SK-N-SH (cell line): Measurements from ENCODE around the gene PLCL2. TPM values are rescaled to one million over a fixed set of nuclear protein-coding genes. Genes with fewer than 3 reads are reported as not detected.

ENCODE experiments used
- CTCF ChIA-PET: fragments of 300-600, 350-600 bp; formaldehyde crosslinking; extraction: SDS; loops from one replicate; lab custom pipeline; 2021; lab: Yijun Ruan, JAX
- POLR2A ChIA-PET: fragments of 350-600 bp; sonication (Branson Sonifier 250); formaldehyde crosslinking; extraction: SDS; loops from one replicate; lab custom pipeline; 2020; ENCODE audit warnings: antibody characterized with exemption, inconsistent platforms; lab: Yijun Ruan, JAX
- DNase-seq: peaks from one replicate; pipeline ENCODE4 v3.0.0; 2012
- H2AFZ ChIP-seq: fragments of 200-600 bp; sonication (generic); 2 replicates; pipeline ENCODE4 v1.8.1; 2016; ENCODE audit warnings: antibody characterized with exemption, mild to moderate bottlenecking, low read depth
- H3F3A ChIP-seq: fragments of 200-600 bp; sonication (generic); replicated peaks from 2 replicates; pipeline ENCODE3; 2016; ENCODE audit warnings: antibody characterized with exemption, mild to moderate bottlenecking; ENCODE audit not compliant: insufficient read depth
- H3K27ac ChIP-seq, 2 experiments: fragments of 200-500 bp in 1 of 2; fragments of 200-600 bp in 1 of 2; sonication (Bioruptor generic) in 1 of 2; sonication (generic), shearing (Covaris generic) in 1 of 2; 2 replicates each; pipeline versions ENCODE4 v1.5.1 to v1.6.1; 2014 to 2016; ENCODE audit warnings: low read depth in 2 of 2, inconsistent platforms in 1 of 2, low read length in 1 of 2, mild to moderate bottlenecking in 1 of 2, mixed read lengths in 1 of 2
- H3K27me3 ChIP-seq: fragments of 200-600 bp; sonication (generic), shearing (Covaris generic); 2 replicates; pipeline ENCODE4 v1.6.1; 2016; ENCODE audit warnings: mixed run types; ENCODE audit not compliant: insufficient read depth
- H3K36me3 ChIP-seq, 2 experiments: fragments of 200-500 bp in 1 of 2; fragments of 200-600 bp in 1 of 2; sonication (Bioruptor generic) in 1 of 2; sonication (generic) in 1 of 2; replicated peaks in 1 of 2; 2 replicates each; pipeline versions ENCODE3 to v1.5.1; 2014 to 2016; ENCODE audit warnings: low read length in 1 of 2, mild to moderate bottlenecking in 1 of 2; ENCODE audit not compliant: insufficient read depth in 2 of 2, control insufficient read depth in 1 of 2
- H3K4me1 ChIP-seq, 2 experiments: fragments of 200-500 bp in 1 of 2; fragments of 200-600 bp in 1 of 2; sonication (Bioruptor generic) in 1 of 2; sonication (generic), shearing (Covaris generic) in 1 of 2; 2 replicates each; pipeline versions ENCODE4 v1.5.1 to v1.6.1; 2014 to 2016; ENCODE audit warnings: low read depth in 1 of 2, low read length in 1 of 2, mixed run types in 1 of 2; ENCODE audit not compliant: insufficient read depth in 2 of 2, control insufficient read depth in 1 of 2
- H3K4me2 ChIP-seq: fragments of 200-600 bp; sonication (generic), shearing (Covaris generic); 2 replicates; pipeline ENCODE4 v1.6.1; 2017; ENCODE audit warnings: mixed run types
- H3K4me3 ChIP-seq, 2 experiments: fragments of 200-500 bp in 1 of 2; fragments of 200-600 bp in 1 of 2; sonication (Bioruptor generic) in 1 of 2; sonication (generic), shearing (Covaris generic) in 1 of 2; 2 replicates each; pipeline versions ENCODE4 v1.5.1 to v1.8.1; 2014 to 2016; ENCODE audit warnings: low read depth in 2 of 2, inconsistent platforms in 1 of 2, low read length in 1 of 2, mild to moderate bottlenecking in 1 of 2, mixed read lengths in 1 of 2, moderate library complexity in 1 of 2
- H3K79me2 ChIP-seq: fragments of 200-600 bp; sonication (generic); 2 replicates; pipeline ENCODE4 v1.8.1; 2017; ENCODE audit warnings: mild to moderate bottlenecking; ENCODE audit not compliant: insufficient read depth
- H3K9ac ChIP-seq: fragments of 200-600 bp; sonication (generic); 2 replicates; pipeline ENCODE4 v1.6.1; 2017; ENCODE audit warnings: mixed run types
- H3K9me2 ChIP-seq: fragments of 200-600 bp; sonication (generic); 2 replicates; pipeline ENCODE4 v1.6.1; 2017; ENCODE audit warnings: mixed run types
- H3K9me3 ChIP-seq: fragments of 200-600 bp; sonication (generic); 2 replicates; pipeline ENCODE4 v1.6.1; 2017; ENCODE audit warnings: mixed run types, mild to moderate bottlenecking, moderate library complexity
- H4K20me1 ChIP-seq: fragments of 200-600 bp; sonication (generic); 2 replicates; pipeline ENCODE4 v1.6.1; 2017; ENCODE audit warnings: mild to moderate bottlenecking, mixed run types; ENCODE audit not compliant: insufficient read depth
- EZH2phosphoT487 ChIP-seq: fragments of 200-600 bp; sonication (generic); IDR thresholded peaks from 2 replicates; pipeline ENCODE4 v1.6.1; 2017; ENCODE audit warnings: low read depth, mixed run types, mild to moderate bottlenecking, antibody characterized with exemption, moderate library complexity, borderline replicate concordance
- FOSL2 ChIP-seq: IDR thresholded peaks from 2 replicates; pipeline ENCODE4 v1.4.0; 2012; ENCODE audit warnings: low read depth, mild to moderate bottlenecking, moderate library complexity, borderline replicate concordance
- FOXJ3 ChIP-seq: sonication (generic); formaldehyde crosslinking; IDR thresholded peaks from 2 replicates; pipeline ENCODE4 v1.5.1; 2020; ENCODE audit warnings: mild to moderate bottlenecking, missing genetic modification reagents
- GABPA ChIP-seq: IDR thresholded peaks from 2 replicates; pipeline ENCODE4 v1.4.0; 2012; ENCODE audit warnings: low read depth, mild to moderate bottlenecking
- GATA2 ChIP-seq: sonication (generic); formaldehyde crosslinking; IDR thresholded peaks from 2 replicates; pipeline ENCODE4 v1.5.0; 2020; ENCODE audit warnings: mild to moderate bottlenecking, missing genetic modification reagents
- NFIC ChIP-seq: IDR thresholded peaks from 2 replicates; pipeline ENCODE4 v1.4.0; 2012; ENCODE audit warnings: borderline replicate concordance
- NRF1 ChIP-seq: IDR thresholded peaks from 2 replicates; pipeline ENCODE4 v1.6.1; 2012; ENCODE audit warnings: low read depth, mild to moderate bottlenecking, low read length
- RAD21 ChIP-seq: IDR thresholded peaks from 2 replicates; pipeline ENCODE4 v1.6.1; 2012; ENCODE audit warnings: mild to moderate bottlenecking, low read length
- RCOR1 ChIP-seq: fragments of 150-350 bp; IDR thresholded peaks from 2 replicates; pipeline ENCODE4 v1.6.1; 2017; ENCODE audit warnings: antibody characterized with exemption, low read length
- RFX5 ChIP-seq: IDR thresholded peaks from 2 replicates; pipeline ENCODE4 v1.6.1; 2012; ENCODE audit warnings: mild to moderate bottlenecking, improper control_type of control experiment, low read length
- RXRA ChIP-seq: IDR thresholded peaks from 2 replicates; pipeline ENCODE4 v1.4.0; 2012; ENCODE audit warnings: low read depth, mild to moderate bottlenecking, borderline replicate concordance
- SIN3A ChIP-seq: IDR thresholded peaks from 2 replicates; pipeline ENCODE4 v1.6.1; 2012; ENCODE audit warnings: low read depth, mild to moderate bottlenecking, low read length, moderate library complexity, borderline replicate concordance
- TCF12 ChIP-seq: IDR thresholded peaks from 2 replicates; pipeline ENCODE4 v1.4.0; 2012
- TEAD4 ChIP-seq: IDR thresholded peaks from 2 replicates; pipeline ENCODE4 v1.4.0; 2012; ENCODE audit warnings: mild to moderate bottlenecking, borderline replicate concordance; ENCODE audit not compliant: insufficient read depth
- WGBS: methylation state at CpG from one replicate; pipeline ENCODE4 v1.1.6; 2017; ENCODE audit warnings: low lambda C conversion rate; 5-methylcytosine and 5-hydroxymethylcytosine counted together
- polyA plus RNA-seq, 3 experiments: library from polyadenylated mRNA; depleted of rRNA; stranded (reverse); fragments of >200 nt; gene quantifications; 2 replicates each; pipeline ENCODE4 v1.2.3, GENCODE V29; 2012
- TF ChIP-seq, protein P1 (sequence below): IDR thresholded peaks from 2 replicates; pipeline ENCODE4; 2012
- TF ChIP-seq, protein P2 (sequence below): IDR thresholded peaks from 2 replicates; pipeline ENCODE4 v1.4.0; 2012; ENCODE audit warnings: low read depth
- TF ChIP-seq, protein P3 (sequence below): fragments of 150-350 bp; IDR thresholded peaks from 2 replicates; pipeline ENCODE4 v1.6.1; 2017; ENCODE audit warnings: antibody characterized with exemption, low read length, low read depth, borderline replicate concordance
- TF ChIP-seq, protein P4 (sequence below): IDR thresholded peaks from 2 replicates; pipeline ENCODE4 v1.4.0; 2012; ENCODE audit warnings: low read depth, borderline replicate concordance
- TF ChIP-seq, protein P5 (sequence below): IDR thresholded peaks from 2 replicates; pipeline ENCODE4 v1.6.1; 2012; ENCODE audit warnings: mild to moderate bottlenecking, low read depth, low read length, moderate library complexity
- TF ChIP-seq, protein P6 (sequence below): fragments of 200-600 bp; sonication (generic); IDR thresholded peaks from 2 replicates; pipeline ENCODE4 v1.6.1; 2017; ENCODE audit warnings: antibody characterized with exemption, mild to moderate bottlenecking, moderate library complexity

The PLCL2 gene
- polyA plus RNA-seq, 1 of the 3 experiments (the other 2 are of a cell fraction) = 0.85 TPM

DNA sequence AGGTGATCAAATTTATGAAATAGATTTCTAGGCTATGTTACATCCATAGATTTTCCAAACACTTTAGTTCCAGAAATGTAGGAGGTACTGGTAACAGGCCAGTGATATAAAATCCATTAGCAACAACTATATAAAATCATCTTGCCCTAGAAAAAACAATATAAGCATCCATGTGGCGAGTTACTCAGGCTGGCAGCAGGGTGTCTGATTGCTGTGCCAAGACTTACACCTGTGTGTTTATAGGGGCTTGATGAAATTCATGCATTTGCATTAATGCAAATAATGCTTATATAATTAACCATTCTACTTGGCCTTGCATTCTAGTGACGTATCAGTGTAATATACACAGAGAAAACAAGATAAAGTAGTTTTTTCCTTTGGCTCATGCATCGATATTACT is 153.4 kb downstream of the PLCL2 start:
- no peaks in the 10 kb centered on the region for H3K79me2 ChIP-seq
- no peak overlapping the region for H2AFZ ChIP-seq
- WGBS = 97% methylated on average over 3 of the region's 3 CpGs
- H3K36me3 ChIP-seq = peaks cover 0 to 2% of the 10 kb centered on the region in 2 experiments
- no peak for TF ChIP-seq RCOR1
- TF ChIP-seq SIN3A = no peak
- TF ChIP-seq RAD21 = no peak
- no peak for TF ChIP-seq RFX5
- TF ChIP-seq GATA2 (CRISPR knock-in tag) = no peak
- TF ChIP-seq, protein P1, sequence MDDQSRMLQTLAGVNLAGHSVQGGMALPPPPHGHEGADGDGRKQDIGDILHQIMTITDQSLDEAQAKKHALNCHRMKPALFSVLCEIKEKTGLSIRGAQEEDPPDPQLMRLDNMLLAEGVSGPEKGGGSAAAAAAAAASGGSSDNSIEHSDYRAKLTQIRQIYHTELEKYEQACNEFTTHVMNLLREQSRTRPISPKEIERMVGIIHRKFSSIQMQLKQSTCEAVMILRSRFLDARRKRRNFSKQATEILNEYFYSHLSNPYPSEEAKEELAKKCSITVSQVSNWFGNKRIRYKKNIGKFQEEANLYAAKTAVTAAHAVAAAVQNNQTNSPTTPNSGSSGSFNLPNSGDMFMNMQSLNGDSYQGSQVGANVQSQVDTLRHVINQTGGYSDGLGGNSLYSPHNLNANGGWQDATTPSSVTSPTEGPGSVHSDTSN = no peak
- no peak for TF ChIP-seq NRF1
- no peak for TF ChIP-seq TCF12
- TF ChIP-seq, protein P2, sequence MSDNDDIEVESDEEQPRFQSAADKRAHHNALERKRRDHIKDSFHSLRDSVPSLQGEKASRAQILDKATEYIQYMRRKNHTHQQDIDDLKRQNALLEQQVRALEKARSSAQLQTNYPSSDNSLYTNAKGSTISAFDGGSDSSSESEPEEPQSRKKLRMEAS = no peak
- TF ChIP-seq, protein P3, sequence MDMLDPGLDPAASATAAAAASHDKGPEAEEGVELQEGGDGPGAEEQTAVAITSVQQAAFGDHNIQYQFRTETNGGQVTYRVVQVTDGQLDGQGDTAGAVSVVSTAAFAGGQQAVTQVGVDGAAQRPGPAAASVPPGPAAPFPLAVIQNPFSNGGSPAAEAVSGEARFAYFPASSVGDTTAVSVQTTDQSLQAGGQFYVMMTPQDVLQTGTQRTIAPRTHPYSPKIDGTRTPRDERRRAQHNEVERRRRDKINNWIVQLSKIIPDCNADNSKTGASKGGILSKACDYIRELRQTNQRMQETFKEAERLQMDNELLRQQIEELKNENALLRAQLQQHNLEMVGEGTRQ = no peak
- TF ChIP-seq, protein P4, sequence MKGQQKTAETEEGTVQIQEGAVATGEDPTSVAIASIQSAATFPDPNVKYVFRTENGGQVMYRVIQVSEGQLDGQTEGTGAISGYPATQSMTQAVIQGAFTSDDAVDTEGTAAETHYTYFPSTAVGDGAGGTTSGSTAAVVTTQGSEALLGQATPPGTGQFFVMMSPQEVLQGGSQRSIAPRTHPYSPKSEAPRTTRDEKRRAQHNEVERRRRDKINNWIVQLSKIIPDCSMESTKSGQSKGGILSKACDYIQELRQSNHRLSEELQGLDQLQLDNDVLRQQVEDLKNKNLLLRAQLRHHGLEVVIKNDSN = no peak
- no peak for TF ChIP-seq NFIC
- TF ChIP-seq FOSL2 = no peak
- TF ChIP-seq, protein P5, sequence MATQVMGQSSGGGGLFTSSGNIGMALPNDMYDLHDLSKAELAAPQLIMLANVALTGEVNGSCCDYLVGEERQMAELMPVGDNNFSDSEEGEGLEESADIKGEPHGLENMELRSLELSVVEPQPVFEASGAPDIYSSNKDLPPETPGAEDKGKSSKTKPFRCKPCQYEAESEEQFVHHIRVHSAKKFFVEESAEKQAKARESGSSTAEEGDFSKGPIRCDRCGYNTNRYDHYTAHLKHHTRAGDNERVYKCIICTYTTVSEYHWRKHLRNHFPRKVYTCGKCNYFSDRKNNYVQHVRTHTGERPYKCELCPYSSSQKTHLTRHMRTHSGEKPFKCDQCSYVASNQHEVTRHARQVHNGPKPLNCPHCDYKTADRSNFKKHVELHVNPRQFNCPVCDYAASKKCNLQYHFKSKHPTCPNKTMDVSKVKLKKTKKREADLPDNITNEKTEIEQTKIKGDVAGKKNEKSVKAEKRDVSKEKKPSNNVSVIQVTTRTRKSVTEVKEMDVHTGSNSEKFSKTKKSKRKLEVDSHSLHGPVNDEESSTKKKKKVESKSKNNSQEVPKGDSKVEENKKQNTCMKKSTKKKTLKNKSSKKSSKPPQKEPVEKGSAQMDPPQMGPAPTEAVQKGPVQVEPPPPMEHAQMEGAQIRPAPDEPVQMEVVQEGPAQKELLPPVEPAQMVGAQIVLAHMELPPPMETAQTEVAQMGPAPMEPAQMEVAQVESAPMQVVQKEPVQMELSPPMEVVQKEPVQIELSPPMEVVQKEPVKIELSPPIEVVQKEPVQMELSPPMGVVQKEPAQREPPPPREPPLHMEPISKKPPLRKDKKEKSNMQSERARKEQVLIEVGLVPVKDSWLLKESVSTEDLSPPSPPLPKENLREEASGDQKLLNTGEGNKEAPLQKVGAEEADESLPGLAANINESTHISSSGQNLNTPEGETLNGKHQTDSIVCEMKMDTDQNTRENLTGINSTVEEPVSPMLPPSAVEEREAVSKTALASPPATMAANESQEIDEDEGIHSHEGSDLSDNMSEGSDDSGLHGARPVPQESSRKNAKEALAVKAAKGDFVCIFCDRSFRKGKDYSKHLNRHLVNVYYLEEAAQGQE = no peak
- no peak for TF ChIP-seq RXRA
- TF ChIP-seq FOXJ3 (CRISPR knock-in tag) = no peak
- TF ChIP-seq EZH2phosphoT487 = no peak
- TF ChIP-seq, protein P6, sequence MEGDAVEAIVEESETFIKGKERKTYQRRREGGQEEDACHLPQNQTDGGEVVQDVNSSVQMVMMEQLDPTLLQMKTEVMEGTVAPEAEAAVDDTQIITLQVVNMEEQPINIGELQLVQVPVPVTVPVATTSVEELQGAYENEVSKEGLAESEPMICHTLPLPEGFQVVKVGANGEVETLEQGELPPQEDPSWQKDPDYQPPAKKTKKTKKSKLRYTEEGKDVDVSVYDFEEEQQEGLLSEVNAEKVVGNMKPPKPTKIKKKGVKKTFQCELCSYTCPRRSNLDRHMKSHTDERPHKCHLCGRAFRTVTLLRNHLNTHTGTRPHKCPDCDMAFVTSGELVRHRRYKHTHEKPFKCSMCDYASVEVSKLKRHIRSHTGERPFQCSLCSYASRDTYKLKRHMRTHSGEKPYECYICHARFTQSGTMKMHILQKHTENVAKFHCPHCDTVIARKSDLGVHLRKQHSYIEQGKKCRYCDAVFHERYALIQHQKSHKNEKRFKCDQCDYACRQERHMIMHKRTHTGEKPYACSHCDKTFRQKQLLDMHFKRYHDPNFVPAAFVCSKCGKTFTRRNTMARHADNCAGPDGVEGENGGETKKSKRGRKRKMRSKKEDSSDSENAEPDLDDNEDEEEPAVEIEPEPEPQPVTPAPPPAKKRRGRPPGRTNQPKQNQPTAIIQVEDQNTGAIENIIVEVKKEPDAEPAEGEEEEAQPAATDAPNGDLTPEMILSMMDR = no peak
- TF ChIP-seq GABPA = no peak
- no peak for TF ChIP-seq TEAD4
- no peaks in the 10 kb centered on the region for H3K9me2 ChIP-seq
- H3K9me3 ChIP-seq = no peaks in the 10 kb centered on the region
- CTCF ChIA-PET = no interaction called here
- no peaks in the 10 kb centered on the region for H3K27me3 ChIP-seq
- H3F3A ChIP-seq = peaks cover 4% of the 10 kb centered on the region
- no peak overlapping the region for H3K27ac ChIP-seq
- peaks cover 0 to 7% of the 10 kb centered on the region in 2 experiments; a peak in 1 of 4 replicates for H3K4me1 ChIP-seq
- H4K20me1 ChIP-seq = no peaks in the 10 kb centered on the region
- H3K9ac ChIP-seq = no peak overlapping the region
- H3K4me3 ChIP-seq = no peak overlapping the region
- H3K4me2 ChIP-seq = no peak overlapping the region
- POLR2A ChIA-PET = no interaction called here
- DNase-seq = no peak
